ENCODE data around the gene PTRHD1. TPM values are rescaled to one million over a fixed set of nuclear protein-coding genes. Genes with fewer than 3 reads are reported as not detected.

PTRHD1 gene
- total and polyA plus RNA-seq, 2 donors (not counting 1 experiment from before 2014, with no cell fraction given): 26.3 to 29.9 TPM

- H3K36me3 ChIP-seq (ENCODE audit: control insufficient read depth, insufficient read depth, low read length): no peaks in the 10 kb centered on the region
- H3K27ac ChIP-seq (ENCODE audit: insufficient read depth, low read length): peak overlapping the region; percentile 100
Measured at GRCh38 chr2:24792542-24792873, 683 bp downstream of the PTRHD1 start.

GRCh38 chr2:24791452-24791851, 1.7 kb downstream of the PTRHD1 start:
- Histone ChIP-seq H2AFZ (ENCODE audit: low read length) (no peak overlapping the region), H3K9me3 (ENCODE audit: control insufficient read depth, insufficient read depth, low read depth, low read length) (no peaks in the 10 kb centered on the region), H3K4me1 (ENCODE audit: control insufficient read depth, extremely low read depth, insufficient read depth, low read length) (peaks cover 2% of the 10 kb centered on the region), H3K27me3 (ENCODE audit: control insufficient read depth, insufficient read depth, low read length) (no peaks in the 10 kb centered on the region), H3K36me3 (ENCODE audit: control insufficient read depth, insufficient read depth, low read length) (no peaks in the 10 kb centered on the region), H3K4me2 (ENCODE audit: extremely low read depth, insufficient read depth, low read length) (no peak overlapping the region), H3K27ac (ENCODE audit: insufficient read depth, low read length) (no peak overlapping the region), H3K79me2 (ENCODE audit: control insufficient read depth, insufficient read depth, low read length) (peaks cover 29% of the 10 kb centered on the region), H4K20me1 (ENCODE audit: control insufficient read depth, extremely low read depth, insufficient read depth, low read length) (no peaks in the 10 kb centered on the region), H3K4me3 (replicated peaks in 1 of 4; ENCODE audit: control extremely low read depth in 1 of 4, insufficient read depth in 1 of 4, low read depth in 3 of 4, low read length in 4 of 4) (no peak overlapping the region), H3K9ac (ENCODE audit: insufficient read depth, low read length) (no peak overlapping the region)
- TF ChIP-seq, protein P1, sequence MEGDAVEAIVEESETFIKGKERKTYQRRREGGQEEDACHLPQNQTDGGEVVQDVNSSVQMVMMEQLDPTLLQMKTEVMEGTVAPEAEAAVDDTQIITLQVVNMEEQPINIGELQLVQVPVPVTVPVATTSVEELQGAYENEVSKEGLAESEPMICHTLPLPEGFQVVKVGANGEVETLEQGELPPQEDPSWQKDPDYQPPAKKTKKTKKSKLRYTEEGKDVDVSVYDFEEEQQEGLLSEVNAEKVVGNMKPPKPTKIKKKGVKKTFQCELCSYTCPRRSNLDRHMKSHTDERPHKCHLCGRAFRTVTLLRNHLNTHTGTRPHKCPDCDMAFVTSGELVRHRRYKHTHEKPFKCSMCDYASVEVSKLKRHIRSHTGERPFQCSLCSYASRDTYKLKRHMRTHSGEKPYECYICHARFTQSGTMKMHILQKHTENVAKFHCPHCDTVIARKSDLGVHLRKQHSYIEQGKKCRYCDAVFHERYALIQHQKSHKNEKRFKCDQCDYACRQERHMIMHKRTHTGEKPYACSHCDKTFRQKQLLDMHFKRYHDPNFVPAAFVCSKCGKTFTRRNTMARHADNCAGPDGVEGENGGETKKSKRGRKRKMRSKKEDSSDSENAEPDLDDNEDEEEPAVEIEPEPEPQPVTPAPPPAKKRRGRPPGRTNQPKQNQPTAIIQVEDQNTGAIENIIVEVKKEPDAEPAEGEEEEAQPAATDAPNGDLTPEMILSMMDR (conservative IDR thresholded peaks at IDR 0.05 in 1 of 2, IDR thresholded peaks at IDR 0.05 in 1 of 2; ENCODE audit: low read depth in 1 of 2, low read length in 2 of 2): no peak
- no peak for TF ChIP-seq EZH2 (IDR thresholded peaks at IDR 0.05; ENCODE audit: low read length, missing control alignments)
- no peak for DNase-seq (ENCODE audit: low read depth in 2 of 2)

More at GRCh38 chr2:24792542-24792873, 683 bp downstream of the PTRHD1 start:
- H3K27me3 ChIP-seq (ENCODE audit: control insufficient read depth, insufficient read depth, low read length): no peaks in the 10 kb centered on the region
- H3K79me2 ChIP-seq (ENCODE audit: control insufficient read depth, insufficient read depth, low read length): peaks cover 40% of the 10 kb centered on the region
- DNase-seq (ENCODE audit: low read depth in 2 of 2): no peak
- H2AFZ ChIP-seq (ENCODE audit: low read length): peak overlapping the region; percentile 99
- no peaks in the 10 kb centered on the region for H4K20me1 ChIP-seq (ENCODE audit: control insufficient read depth, extremely low read depth, insufficient read depth, low read length)
- TF ChIP-seq, protein P1 (conservative IDR thresholded peaks at IDR 0.05 in 1 of 2, IDR thresholded peaks at IDR 0.05 in 1 of 2; ENCODE audit: low read depth in 1 of 2, low read length in 2 of 2): no peak
- no peak for TF ChIP-seq EZH2 (IDR thresholded peaks at IDR 0.05; ENCODE audit: low read length, missing control alignments)
- peak overlapping the region; percentile 87 for H3K4me2 ChIP-seq (ENCODE audit: extremely low read depth, insufficient read depth, low read length)
- H3K9me3 ChIP-seq (ENCODE audit: control insufficient read depth, insufficient read depth, low read depth, low read length): no peaks in the 10 kb centered on the region
- H3K4me3 ChIP-seq (replicated peaks in 1 of 4; ENCODE audit: control extremely low read depth in 1 of 4, insufficient read depth in 1 of 4, low read depth in 3 of 4, low read length in 4 of 4): peak overlapping the region; percentile 78 to 95 (median 86)
- H3K4me1 ChIP-seq (ENCODE audit: control insufficient read depth, extremely low read depth, insufficient read depth, low read length): peaks cover 2% of the 10 kb centered on the region
- H3K9ac ChIP-seq (ENCODE audit: insufficient read depth, low read length): peak overlapping the region; percentile 100

DNA sequence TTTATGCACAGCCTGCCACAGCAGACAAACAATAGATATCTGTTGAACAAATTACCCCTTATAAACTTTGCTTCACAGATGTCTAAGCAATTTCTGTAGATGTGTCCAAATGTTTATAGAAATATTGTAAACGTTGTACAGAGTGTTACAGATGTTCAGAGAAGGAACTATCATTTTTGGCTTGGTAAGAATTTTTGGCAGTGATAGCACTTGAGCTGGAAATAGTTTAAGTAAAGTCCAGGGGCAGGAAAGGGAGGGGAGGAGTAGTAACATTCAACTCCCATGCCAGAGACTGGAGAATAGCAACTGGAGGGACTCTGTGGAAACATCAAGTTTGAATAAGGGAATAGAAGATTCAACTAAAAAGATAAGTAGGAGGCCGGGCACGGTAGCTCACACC, 4.4 kb downstream of the PTRHD1 start:
- H3K4me2 ChIP-seq (ENCODE audit: extremely low read depth, insufficient read depth, low read length): no peak overlapping the region
- TF ChIP-seq, protein P1 (conservative IDR thresholded peaks at IDR 0.05 in 1 of 2, IDR thresholded peaks at IDR 0.05 in 1 of 2; ENCODE audit: low read depth in 1 of 2, low read length in 2 of 2): no peak
- no peak for TF ChIP-seq EZH2 (IDR thresholded peaks at IDR 0.05; ENCODE audit: low read length, missing control alignments)

More for the DNA sequence above, 4.4 kb downstream of the PTRHD1 start:
- peaks cover 3% of the 10 kb centered on the region for H3K79me2 ChIP-seq (ENCODE audit: control insufficient read depth, insufficient read depth, low read length)
- no peak overlapping the region for H3K4me3 ChIP-seq (replicated peaks in 1 of 4; ENCODE audit: control extremely low read depth in 1 of 4, insufficient read depth in 1 of 4, low read depth in 3 of 4, low read length in 4 of 4)
- no peak overlapping the region for H3K9ac ChIP-seq (ENCODE audit: insufficient read depth, low read length)
- H3K9me3 ChIP-seq (ENCODE audit: control insufficient read depth, insufficient read depth, low read depth, low read length): no peaks in the 10 kb centered on the region
- H3K27ac ChIP-seq (ENCODE audit: insufficient read depth, low read length): no peak overlapping the region
- H3K27me3 ChIP-seq (ENCODE audit: control insufficient read depth, insufficient read depth, low read length): no peaks in the 10 kb centered on the region
- no peaks in the 10 kb centered on the region for H3K36me3 ChIP-seq (ENCODE audit: control insufficient read depth, insufficient read depth, low read length)
- H4K20me1 ChIP-seq (ENCODE audit: control insufficient read depth, extremely low read depth, insufficient read depth, low read length): no peaks in the 10 kb centered on the region
- H3K4me1 ChIP-seq (ENCODE audit: control insufficient read depth, extremely low read depth, insufficient read depth, low read length): no peaks in the 10 kb centered on the region
- H2AFZ ChIP-seq (ENCODE audit: low read length): no peak overlapping the region
- no peak for DNase-seq (ENCODE audit: low read depth in 2 of 2)
